Measurements from ENCODE around the gene LILRB5.

DNA sequence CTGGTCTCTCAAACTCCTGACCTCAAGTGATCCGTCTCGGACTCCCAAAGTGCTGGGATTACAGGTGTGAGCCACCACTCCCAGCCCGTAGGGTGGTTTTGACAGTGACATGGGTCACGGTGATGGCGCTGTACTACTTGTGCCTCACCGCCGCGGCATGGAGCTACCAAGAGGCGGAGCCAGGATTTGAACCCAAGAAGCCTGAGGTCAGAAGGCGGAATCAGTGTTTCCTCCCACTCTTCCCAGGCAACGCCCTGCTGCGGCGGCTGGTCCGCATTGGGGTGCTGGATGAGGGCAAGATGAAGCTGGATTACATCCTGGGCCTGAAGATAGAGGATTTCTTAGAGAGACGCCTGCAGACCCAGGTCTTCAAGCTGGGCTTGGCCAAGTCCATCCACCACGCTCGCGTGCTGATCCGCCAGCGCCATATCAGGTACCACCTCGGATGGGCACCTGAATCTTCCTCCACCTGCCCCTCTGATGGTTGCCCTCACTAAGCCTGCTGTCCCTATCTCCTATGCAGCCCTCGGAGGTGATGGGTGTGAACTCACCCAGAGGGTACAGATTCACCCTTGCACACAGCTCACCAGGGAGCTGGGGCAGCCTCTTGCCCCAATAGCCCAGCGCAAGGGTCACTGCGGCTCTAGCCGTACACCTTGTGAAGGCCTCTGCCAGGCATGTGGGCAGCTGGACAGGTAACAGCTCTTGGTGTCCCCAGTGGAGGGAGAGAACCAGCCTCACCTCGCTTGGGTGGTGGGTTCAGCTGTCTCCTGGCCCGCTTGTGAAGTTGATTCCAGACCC lies 50.8 kb downstream of the LILRB5 start:
- TF ChIP-seq, protein P1, sequence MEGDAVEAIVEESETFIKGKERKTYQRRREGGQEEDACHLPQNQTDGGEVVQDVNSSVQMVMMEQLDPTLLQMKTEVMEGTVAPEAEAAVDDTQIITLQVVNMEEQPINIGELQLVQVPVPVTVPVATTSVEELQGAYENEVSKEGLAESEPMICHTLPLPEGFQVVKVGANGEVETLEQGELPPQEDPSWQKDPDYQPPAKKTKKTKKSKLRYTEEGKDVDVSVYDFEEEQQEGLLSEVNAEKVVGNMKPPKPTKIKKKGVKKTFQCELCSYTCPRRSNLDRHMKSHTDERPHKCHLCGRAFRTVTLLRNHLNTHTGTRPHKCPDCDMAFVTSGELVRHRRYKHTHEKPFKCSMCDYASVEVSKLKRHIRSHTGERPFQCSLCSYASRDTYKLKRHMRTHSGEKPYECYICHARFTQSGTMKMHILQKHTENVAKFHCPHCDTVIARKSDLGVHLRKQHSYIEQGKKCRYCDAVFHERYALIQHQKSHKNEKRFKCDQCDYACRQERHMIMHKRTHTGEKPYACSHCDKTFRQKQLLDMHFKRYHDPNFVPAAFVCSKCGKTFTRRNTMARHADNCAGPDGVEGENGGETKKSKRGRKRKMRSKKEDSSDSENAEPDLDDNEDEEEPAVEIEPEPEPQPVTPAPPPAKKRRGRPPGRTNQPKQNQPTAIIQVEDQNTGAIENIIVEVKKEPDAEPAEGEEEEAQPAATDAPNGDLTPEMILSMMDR (IDR thresholded peaks at IDR 0.05), result no peak
- no peak for TF ChIP-seq EZH2 (IDR thresholded peaks at IDR 0.05)
